Measurements from ENCODE around the gene INA.
"Not testable (repeated sequence)": the region's sequence is repeated elsewhere in the genome, so short reads cannot be mapped to it uniquely, and the experiment has no call there.

GRCh38 chr10:103258928-103259327 lies 18.0 kb upstream of the INA start:
- not testable (repeated sequence) for TF ChIP-seq MYC (IDR thresholded peaks at IDR 0.05; ENCODE audit: low read depth, low read length); EZH2 (IDR thresholded peaks at IDR 0.05; ENCODE audit: borderline replicate concordance, low read depth, low read length, severe bottlenecking); POLR2AphosphoS5 (IDR thresholded peaks at IDR 0.05; ENCODE audit: insufficient read depth, low read depth, low read length); CTCF (IDR thresholded peaks at IDR 0.05; ENCODE audit: extremely low read depth in 1 of 2, insufficient read depth in 1 of 2, low read depth in 1 of 2, low read length in 2 of 2)
- TF ChIP-seq, protein P1, sequence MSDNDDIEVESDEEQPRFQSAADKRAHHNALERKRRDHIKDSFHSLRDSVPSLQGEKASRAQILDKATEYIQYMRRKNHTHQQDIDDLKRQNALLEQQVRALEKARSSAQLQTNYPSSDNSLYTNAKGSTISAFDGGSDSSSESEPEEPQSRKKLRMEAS (IDR thresholded peaks at IDR 0.05; ENCODE audit: insufficient read depth, insufficient read length) = not testable (repeated sequence)
